Globus pallidus (tissue), 1 donor: ENCODE results near the gene PCDHGA7.
"Not testable (repeated sequence)": the region's sequence is repeated elsewhere in the genome, so short reads cannot be mapped to it uniquely, and the experiment has no call there.

ENCODE experiments used
- DNase-seq: peaks from one replicate; pipeline ENCODE4 v3.0.0-alpha.2; 2015; ENCODE audit warnings: low spot score

The PCDHGA7 gene

DNA sequence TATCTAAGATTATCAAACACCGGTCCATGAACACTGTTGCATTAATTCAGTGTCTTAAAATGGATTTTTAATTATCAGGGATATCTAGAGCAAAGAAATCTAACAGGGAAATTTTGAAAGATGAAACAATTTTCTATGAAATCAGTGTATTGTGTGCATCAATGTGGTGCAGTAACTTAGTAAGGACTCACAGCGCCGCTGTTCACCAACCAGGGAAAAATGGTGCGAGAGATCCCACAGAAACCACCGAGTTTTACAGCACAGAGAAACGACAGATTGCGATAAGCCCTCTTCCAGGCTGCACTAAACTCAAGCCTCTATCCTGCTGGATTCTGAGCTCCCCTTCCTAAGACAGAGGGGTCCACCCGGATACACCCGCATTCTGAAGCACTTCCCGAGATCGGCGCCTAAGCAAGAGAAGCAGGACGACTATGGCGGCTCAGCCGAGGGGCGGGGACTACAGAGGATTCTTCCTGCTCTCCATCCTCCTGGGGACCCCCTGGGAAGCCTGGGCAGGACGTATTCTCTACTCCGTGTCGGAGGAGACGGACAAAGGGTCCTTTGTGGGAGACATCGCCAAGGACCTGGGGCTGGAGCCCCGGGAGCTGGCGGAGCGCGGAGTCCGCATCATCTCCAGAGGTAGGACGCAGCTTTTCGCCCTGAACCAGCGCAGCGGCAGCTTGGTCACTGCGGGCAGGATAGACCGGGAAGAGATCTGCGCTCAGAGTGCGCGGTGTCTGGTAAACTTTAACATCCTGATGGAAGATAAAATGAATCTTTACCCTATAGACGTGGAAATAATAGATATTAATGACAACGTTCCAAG is at the start of gene PCDHGA7:
Gene PCDHGA7 (plus strand): TSS at position 274 of the 826 bp plus-strand sequence. CDS start 158 bp downstream, at position 432.
- no peak for DNase-seq

DNA sequence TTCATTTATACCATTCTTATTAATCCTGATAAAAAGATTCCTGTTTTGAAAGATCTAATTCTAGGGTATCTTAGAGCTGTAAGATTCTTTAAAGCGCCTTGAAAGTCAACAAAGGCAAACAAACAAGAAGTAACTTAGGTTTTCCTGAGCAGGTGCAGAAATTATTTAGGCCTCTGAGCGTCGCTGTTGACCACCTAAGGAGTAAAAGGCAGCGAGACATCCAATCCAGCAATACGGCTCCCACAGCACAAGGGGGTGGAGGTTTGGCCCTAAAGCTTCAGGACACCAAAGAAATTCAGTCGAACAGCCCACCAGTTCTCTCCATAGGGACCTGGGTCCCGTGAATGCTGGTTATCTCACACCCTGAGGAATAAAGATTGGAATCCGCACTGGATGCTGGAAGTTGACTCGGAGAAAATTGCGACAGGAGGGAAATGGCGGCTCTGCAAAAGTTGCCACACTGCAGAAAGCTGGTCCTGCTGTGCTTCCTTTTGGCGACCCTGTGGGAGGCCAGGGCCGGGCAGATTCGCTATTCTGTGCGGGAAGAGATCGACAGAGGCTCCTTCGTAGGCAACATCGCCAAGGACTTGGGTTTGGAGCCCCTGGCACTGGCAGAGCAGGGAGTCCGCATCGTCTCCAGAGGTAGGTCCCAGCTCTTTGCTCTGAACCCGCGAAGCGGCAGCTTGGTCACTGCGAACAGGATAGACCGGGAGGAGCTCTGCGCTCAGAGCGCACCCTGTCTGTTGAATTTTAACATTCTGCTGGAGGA is 43.8 kb upstream of the PCDHGA7 start, which contains the start of gene PCDHGA2:
Gene PCDHGA2 (plus strand): TSS at position 223 of the 769 bp plus-strand sequence.
- no peak for DNase-seq

DNA sequence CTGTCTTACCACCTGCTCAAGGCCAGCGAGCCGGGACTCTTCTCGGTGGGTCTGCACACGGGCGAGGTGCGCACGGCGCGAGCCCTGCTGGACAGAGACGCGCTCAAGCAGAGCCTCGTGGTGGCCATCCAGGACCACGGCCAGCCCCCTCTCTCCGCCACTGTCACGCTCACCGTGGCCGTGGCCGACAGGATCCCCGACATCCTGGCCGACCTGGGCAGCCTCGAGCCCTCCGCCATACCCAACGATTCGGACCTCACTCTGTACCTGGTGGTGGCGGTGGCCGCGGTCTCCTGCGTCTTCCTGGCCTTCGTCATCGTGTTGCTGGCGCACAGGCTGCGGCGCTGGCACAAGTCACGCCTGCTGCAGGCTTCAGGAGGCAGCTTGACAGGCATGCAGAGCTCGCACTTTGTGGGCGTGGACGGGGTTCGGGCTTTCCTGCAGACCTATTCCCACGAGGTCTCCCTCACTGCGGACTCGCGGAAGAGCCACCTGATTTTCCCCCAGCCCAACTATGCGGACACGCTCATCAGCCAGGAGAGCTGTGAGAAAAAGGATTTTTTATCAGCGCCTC is 41.7 kb upstream of the PCDHGA7 start:
- DNase-seq, result not testable (repeated sequence)

DNA sequence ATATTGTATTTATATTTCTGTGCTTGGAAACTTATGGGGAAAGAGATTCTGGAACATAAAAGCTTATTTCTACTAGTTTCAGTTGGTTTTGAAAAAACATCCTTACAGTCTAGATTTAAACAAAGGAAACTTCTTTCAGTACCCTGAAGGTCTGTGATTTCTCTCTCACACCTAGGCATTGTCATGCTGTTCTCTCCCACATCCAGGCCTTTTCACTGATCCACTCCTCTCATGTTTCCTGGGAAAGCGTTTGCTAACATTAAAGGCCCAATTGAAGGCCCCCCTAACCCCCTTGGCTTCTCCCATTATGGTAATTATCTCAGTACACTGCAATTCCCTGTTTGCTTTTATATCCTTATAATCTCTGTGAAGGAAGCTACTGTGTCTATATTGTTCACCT is 39.8 kb upstream of the PCDHGA7 start:
- DNase-seq, result no peak

DNA sequence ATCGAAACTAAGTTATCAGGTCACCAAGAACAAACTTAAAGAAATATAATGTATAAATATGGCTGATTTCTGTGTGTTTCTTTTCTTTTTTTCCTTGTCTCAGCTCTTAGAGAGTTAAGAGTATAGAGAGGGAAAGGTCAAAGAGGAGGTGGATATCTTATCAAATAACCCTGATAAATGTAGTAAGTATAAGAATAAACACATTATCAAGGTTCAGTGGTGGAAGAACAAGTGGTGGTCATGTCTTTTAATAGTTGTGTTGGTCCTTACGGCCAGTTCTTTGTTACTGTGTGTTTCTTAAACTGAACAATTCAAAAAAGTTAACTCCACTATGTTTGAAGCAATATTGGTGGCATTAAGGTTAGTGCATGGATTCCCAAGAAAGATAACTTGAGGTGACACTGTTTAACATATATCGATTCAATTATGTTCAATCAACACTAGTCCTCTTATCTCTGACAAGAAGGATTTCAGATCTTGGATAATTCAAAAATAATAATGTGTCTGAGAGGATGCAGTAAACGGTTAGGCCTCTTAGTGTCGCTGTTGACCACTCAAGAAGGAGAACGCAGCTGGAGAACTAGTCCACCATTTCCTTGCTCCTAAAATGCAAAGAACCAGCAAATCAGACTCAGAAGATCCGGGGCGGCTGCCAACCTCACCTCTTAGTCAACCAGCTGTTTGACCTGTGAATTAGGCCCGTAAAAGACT is 39.1 kb upstream of the PCDHGA7 start, which contains the start of gene PCDHGA3:
Gene PCDHGA3 (plus strand): TSS at position 588 of the 711 bp plus-strand sequence. CDS start 205 bp downstream, outside the sequence.
- DNase-seq, result no peak

DNA sequence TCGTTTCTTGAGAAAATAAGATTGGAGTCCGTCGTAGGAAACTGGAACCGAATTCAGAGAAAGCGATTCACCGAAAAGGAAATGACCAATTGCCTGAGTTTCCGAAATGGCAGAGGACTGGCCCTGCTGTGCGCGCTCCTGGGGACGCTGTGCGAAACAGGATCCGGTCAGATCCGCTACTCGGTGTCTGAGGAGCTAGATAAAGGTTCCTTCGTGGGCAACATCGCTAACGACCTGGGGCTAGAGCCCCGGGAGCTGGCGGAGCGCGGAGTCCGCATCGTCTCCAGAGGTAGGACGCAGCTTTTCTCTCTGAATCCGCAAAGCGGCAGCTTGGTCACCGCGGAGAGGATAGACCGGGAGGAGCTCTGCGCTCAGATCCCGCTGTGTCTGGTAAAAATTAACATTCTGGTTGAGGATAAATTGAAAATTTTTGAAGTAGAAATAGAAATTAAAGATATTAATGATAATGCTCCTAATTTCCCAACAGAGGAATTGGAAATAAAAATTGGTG is 38.5 kb upstream of the PCDHGA7 start:
- no peak for DNase-seq

DNA sequence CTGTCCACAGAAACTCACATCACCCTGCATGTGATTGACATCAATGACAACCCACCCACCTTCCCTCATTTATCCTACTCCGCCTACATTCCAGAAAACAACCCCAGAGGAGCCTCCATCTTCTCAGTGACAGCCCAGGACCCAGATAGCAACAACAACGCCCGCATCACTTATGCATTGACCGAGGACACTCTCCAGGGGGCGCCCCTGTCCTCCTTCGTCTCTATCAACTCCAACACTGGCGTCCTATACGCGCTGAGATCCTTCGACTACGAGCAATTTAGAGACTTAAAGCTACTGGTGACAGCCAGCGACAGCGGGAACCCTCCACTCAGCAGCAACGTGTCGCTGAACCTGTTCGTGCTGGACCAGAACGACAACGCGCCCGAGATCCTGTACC is 37.2 kb upstream of the PCDHGA7 start:
- no peak for DNase-seq

DNA sequence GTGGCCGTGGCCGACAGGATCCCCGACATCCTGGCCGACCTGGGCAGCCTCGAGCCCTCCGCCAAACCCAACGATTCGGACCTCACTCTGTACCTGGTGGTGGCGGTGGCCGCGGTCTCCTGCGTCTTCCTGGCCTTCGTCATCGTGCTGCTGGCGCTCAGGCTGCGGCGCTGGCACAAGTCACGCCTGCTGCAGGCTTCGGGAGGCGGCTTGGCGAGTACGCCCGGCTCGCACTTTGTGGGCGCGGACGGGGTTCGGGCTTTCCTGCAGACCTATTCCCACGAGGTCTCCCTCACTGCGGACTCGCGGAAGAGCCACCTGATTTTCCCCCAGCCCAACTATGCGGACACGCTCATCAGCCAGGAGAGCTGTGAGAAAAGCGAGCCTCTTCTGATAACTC is 36.5 kb upstream of the PCDHGA7 start:
- DNase-seq, result not testable (repeated sequence)

DNA sequence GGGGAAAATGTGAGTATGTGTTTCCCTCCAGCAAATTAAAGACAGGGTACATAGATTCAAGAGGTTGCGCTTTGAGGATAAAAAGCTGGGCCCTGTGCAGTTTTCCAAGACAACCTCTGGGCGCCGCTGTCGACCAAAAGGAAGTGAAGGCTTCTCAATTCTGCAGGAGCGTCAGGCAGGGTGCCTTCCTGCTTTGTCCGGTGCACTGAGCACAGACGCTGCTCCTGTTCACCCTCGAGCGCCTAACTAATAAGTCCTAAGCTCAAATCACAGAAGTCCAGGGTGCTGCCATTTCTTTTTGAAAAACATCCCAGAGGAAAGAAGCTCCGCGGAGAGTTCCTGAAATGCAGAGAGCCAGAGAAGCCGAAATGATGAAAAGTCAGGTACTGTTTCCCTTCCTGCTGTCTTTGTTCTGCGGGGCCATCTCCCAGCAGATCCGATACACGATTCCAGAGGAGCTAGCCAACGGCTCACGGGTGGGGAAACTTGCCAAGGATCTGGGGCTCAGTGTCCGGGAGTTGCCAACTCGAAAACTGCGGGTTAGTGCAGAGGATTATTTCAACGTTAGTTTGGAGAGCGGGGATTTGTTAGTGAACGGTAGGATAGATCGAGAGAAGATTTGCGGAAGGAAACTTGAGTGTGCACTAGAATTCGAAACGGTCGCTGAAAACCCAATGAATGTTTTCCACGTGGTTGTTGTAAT is 32.5 kb upstream of the PCDHGA7 start, which contains the start of gene PCDHGB1:
Gene PCDHGB1 (plus strand): TSS at position 183 of the 703 bp plus-strand sequence. CDS start 162 bp downstream, at position 345.
- peak; percentile 39 for DNase-seq

DNA sequence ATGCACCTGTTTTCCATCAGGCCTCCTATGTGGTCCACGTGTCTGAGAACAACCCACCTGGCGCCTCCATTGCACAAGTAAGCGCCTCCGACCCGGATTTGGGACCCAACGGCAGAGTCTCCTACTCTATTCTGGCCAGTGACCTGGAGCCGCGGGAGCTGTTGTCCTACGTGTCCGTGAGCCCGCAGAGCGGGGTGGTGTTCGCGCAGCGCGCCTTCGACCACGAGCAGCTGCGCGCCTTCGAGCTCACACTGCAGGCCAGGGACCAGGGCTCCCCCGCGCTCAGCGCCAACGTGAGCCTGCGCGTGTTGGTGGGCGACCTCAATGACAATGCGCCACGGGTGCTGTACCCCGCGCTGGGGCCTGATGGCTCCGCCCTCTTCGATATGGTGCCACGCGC is 31.0 kb upstream of the PCDHGA7 start:
- DNase-seq, result no peak

DNA sequence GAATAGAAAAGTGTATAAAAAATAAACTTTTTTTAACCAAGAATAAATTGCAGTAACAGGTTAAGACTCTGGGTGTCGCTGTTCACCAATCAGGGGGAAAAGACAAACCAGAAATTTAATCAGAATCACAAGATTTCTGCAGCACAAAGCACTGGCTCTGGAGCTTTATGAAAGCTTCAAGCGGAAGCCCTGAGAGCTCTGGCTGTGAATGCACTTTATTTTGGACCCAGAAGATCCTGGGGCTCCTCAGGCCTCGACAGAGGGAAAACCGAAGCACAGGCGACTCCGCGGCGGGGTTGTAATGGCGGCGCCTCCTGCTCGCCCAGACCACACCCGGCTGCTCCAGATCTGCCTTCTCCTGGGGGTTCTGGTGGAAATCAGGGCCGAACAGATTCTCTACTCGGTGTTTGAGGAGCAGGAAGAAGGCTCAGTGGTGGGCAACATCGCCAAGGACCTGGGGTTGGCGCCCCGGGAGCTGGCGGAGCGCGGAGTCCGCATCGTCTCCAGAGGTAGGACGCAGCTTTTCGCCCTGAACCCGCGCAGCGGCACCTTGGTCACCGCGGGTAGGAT is 27.6 kb upstream of the PCDHGA7 start, which contains the start of gene PCDHGA4:
Gene PCDHGA4 (plus strand): TSS at position 122 of the 570 bp plus-strand sequence. CDS start 87 bp downstream, at position 209.
- DNase-seq, result no peak

DNA sequence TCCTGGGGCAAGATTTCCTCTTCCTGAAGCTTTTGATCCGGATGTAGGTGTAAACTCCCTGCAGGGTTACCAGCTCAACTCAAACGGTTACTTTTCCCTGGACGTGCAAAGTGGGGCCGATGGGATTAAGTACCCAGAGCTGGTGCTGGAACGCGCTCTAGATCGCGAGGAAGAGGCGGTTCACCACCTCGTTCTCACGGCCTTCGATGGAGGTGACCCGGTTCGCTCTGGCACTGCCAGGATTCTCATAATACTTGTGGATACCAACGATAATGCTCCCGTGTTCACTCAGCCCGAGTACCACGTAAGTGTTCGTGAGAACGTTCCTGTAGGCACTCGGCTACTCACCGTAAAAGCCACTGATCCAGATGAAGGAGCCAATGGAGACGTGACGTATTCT is 26.9 kb upstream of the PCDHGA7 start:
- no peak for DNase-seq

DNA sequence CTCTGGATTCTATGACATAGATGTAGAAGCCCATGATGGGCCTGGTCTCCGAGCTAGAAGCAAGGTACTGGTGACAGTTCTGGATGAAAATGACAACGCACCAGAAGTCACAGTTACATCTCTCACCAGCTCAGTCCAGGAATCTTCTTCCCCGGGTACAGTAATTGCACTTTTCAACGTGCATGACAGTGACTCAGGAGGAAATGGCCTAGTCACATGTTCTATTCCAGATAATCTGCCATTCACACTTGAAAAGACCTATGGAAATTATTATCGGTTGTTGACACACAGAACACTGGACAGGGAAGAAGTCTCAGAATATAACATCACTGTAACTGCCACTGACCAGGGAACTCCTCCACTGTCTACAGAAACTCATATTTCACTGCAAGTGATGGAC is 26.4 kb upstream of the PCDHGA7 start:
- no peak for DNase-seq

DNA sequence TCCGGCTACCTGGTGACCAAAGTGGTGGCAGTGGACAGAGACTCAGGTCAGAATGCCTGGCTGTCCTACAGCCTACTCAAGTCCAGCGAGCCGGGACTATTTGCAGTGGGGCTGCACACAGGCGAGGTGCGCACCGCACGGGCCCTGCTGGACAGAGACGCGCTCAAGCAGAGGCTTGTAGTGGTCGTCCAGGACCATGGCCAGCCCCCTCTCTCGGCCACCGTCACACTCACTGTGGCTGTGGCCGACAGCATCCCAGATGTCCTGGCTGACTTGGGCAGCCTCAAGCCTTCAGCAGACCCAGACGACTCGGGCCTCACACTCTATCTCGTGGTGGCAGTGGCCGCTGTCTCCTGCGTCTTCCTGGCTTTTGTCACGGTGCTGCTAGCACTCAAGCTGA is 25.6 kb upstream of the PCDHGA7 start:
- no peak for DNase-seq

DNA sequence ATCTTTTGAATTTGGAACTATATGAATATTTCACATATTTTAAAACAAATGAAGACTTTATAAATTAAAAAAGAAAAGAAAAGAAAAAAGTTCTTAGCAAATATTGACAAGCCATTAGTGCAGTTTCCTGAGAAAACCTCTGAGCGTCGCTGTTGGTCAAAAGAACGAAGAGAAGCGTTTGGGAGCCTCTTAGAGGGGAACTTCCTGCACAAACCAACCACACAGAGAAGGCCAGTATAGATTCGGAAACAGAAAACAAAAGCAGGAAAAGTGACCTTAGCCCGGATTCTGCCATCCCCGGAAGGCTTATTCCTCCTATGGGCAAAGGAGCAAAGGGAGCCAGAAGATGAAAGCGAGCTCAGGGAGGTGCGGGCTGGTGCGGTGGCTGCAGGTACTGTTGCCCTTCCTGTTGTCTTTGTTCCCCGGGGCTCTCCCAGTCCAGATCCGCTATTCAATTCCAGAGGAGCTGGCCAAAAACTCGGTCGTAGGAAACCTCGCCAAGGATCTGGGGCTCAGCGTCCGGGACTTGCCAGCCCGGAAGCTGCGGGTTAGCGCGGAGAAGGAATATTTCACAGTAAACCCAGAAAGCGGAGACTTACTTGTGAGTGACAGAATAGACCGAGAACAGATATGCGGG is 22.6 kb upstream of the PCDHGA7 start, which contains the start of gene PCDHGB2:
Gene PCDHGB2 (plus strand): TSS at position 205 of the 637 bp plus-strand sequence. CDS start 142 bp downstream, at position 347.
- DNase-seq, result peak; percentile 35

DNA sequence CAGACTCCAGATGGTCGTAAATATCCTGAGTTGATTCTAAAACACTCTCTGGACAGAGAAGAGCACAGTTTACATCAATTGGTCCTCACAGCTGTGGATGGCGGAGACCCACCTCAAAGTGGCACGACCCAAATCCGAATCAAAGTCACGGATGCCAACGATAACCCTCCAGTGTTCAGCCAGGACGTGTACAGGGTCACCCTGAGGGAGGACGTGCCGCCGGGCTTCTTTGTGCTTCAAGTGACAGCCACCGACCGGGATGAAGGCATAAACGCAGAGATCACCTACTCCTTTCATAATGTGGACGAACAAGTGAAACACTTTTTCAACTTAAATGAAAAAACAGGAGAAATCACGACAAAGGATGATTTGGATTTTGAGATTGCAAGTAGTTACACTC is 21.9 kb upstream of the PCDHGA7 start:
- DNase-seq, result no peak

DNA sequence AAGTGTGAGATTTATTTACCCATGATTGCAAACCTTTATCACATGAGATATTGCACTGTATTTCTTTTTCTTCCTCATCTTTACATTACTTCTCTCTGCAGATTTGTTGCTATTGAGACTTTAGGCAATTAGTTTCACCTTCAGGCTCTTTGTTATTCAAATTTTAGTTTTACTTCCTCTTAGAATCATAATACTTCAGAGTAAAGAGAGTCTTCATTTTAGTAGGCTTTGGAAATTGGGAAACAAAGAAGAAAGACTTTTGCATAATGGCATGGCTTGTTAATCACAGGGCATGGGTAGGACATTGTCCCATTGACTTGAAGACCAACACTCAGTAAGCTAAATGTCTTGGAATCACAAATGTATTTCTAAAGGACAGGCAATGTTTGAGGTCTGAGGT is 19.8 kb upstream of the PCDHGA7 start:
- DNase-seq, result no peak

DNA sequence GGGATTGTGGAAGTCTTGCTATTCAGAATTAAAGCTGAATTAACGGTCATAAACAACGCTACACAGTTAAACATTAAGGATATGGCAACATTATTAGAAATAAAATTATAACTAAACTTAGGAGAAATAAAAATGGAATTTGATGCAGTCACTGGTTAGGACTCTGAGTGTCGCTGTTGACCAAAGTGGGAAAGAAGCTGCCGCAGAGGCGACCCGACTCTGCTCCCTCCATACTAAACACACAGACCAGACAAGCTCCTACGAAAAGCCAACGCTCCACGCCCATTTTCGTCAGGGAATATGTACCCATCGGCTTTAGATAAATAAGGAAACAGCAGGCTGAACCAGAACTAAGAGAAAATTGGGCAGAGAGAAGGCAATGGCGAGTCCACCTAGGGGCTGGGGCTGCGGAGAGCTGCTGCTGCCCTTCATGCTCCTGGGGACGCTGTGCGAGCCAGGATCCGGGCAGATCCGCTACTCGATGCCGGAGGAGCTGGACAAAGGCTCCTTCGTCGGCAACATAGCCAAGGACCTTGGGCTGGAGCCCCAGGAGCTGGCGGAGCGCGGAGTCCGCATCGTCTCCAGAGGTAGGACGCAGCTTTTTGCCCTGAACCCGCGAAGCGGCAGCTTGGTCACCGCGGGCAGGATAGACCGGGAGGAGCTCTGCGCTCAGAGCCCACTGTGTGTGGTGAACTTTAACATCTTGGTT is 18.4 kb upstream of the PCDHGA7 start, which contains the start of gene PCDHGA5:
Gene PCDHGA5 (plus strand): TSS at position 211 of the 709 bp plus-strand sequence. CDS start 169 bp downstream, at position 380.
- no peak for DNase-seq
